ENCODE results near the gene FAM216B.

DNA sequence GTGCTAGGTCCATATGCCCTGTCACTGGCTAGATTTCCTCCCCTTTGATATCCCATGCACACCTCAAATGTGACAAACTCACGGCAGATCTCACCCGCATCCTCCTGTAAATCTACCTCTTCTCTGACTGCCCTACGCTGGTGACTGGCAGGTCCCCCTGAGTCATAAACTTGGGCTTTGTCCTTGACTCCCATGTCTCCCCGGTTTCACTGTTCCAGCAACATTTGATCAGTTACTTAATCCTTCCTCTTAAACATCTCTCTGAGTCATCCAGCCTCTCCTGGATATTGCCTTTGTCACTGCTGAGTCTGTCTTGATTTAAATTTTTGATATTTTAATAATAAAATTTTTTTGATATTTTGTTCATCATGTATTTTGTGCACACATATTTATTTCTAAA, 26.5 kb downstream of the FAM216B start:
- TF ChIP-seq, protein P1, sequence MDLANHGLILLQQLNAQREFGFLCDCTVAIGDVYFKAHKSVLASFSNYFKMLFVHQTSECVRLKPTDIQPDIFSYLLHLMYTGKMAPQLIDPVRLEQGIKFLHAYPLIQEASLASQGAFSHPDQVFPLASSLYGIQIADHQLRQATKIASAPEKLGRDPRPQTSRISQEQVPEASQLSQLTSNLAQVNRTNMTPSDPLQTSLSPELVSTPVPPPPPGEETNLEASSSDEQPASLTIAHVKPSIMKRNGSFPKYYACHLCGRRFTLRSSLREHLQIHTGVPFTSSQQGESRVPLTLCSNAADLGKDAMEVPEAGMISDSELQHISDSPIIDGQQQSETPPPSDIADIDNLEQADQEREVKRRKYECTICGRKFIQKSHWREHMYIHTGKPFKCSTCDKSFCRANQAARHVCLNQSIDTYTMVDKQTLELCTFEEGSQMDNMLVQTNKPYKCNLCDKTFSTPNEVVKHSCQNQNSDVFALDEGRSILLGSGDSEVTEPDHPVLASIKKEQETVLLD (CRISPR knock-in tag; IDR thresholded peaks at IDR 0.05; ENCODE audit: low read depth), result no peak
- TF ChIP-seq, protein P2, sequence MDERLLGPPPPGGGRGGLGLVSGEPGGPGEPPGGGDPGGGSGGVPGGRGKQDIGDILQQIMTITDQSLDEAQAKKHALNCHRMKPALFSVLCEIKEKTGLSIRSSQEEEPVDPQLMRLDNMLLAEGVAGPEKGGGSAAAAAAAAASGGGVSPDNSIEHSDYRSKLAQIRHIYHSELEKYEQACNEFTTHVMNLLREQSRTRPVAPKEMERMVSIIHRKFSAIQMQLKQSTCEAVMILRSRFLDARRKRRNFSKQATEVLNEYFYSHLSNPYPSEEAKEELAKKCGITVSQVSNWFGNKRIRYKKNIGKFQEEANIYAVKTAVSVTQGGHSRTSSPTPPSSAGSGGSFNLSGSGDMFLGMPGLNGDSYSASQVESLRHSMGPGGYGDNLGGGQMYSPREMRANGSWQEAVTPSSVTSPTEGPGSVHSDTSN (CRISPR knock-in tag; IDR thresholded peaks at IDR 0.05), result no peak

Data from HepG2 (cell line).